Epidermal melanocyte (primary cell): ENCODE measurements around the gene ENOX1.
A peak's percentile ranks its signal among the peaks of the same experiment; 100 is the strongest.
"Not testable (repeated sequence)": the region's sequence is repeated elsewhere in the genome, so short reads cannot be mapped to it uniquely, and the experiment has no call there.

Experiments
- DNase-seq: peaks from one replicate; pipeline ENCODE4 v3.0.0; 2011; ENCODE audit warnings: low spot score; ENCODE audit not compliant: insufficient read length

The ENOX1 gene

DNA sequence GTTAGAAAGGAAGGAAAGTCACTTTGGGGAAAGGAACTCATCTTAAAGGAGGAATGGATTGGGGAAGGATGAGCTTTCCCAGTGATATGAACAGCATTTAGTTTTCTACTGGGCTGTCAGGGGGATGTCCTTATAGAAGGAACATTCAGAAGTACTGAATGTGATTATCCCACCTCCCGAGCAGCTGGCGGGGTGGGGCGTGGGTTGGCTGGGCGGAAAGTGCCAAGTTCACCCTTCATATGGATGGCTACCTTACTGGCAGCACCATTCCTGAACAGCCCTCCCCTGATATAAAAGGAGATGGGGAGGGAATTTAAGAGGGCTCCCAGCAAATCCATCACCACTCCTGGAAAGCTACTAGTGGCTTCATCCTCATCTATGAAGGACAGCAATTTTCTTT, 572.6 kb downstream of the ENOX1 start:
- no peak for DNase-seq

DNA sequence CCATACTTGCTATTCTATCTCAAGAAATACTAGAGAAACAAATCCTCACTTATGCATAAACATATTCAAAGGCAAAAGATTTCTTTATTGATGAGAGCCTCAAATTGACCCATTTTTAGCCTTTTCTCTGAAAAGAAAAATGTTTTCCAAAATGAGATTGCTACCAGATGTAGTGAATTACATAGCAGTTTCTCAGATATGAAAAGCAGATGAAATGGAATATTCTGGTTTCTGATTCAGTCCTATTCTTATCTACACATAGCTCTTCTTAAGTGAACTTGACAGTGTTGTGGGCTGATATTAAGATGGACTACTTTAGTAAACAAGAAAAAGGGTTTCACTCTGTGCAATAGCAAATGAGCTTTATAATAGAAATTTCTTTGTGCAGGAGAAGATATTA, 579.9 kb downstream of the ENOX1 start:
- no peak for DNase-seq

DNA sequence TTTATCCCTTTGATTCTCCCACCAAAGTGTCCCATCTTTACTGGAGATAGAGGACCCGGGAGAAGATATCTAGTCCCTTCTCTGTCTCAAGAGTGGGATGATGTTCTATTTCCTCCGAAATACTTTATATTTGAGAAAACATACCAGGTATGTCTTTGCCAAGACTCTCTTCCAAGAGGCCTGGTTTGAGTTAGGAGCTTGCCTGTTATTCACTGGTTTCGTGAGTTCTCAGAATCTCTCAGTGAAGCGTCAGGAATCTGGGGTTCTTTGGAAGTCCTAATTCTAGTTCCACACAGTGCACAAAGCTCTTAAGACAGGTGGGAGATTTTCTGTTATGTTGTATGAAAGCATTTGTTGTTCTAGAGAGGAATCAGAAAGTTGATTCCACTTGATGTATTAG, 581.4 kb downstream of the ENOX1 start:
- no peak for DNase-seq

DNA sequence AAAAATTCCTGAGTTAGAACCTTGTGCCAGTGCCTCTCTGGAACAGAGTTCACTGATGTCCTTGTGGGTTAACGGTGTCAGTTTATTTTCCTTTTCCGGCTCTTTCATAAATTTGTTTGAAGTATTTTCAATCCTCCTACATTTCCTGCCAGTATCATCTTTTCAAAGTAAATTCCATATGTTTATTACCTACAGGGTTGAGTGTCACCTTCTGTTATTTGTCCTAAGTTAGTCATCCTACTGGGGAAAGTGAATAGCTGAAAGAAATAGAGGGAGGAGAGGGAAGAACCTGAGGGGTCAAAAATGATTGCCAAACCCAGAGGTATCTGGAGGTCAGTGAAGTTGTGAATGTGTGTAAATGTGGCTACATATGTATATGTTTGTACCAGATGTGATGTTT, 582.2 kb downstream of the ENOX1 start:
- DNase-seq: no peak

DNA sequence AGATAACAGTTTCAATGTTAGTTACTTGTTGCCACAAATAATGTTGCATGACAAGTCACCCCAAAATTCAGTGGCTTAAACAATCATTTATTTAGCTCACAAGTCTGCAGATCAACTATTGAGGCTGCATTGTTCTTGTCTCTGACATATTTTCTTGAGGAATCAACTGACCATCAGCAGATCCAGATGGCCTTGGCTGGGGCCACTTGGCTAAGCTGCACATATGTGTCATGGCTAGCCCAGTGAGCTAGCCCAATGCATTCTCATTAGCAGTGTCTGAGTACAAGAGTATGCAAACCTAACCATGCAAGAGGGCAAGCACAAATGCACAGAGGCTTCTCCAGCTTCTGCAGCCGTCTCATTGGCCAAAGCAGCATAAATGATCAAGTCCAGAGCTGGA, 583.0 kb downstream of the ENOX1 start:
- DNase-seq: no peak

DNA sequence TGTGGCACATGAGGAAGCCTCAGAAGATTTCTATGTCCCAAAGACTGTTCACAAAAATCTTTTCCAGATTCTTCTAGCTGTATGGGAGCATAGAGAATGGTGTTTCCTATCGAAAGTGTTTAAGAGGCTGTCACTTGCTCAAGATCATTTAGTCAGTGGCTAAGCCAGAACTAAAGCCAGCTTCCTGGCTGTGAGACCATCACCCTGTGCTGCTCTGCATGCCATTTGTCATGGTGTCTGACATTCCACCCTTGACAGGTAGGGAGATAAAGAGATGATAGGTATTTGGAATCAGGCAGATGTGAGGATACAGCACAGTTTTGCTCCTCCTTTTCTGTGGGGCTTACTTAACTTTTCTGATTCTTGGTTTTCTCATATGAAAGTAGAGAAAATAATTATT, 586.0 kb downstream of the ENOX1 start:
- DNase-seq: no peak

DNA sequence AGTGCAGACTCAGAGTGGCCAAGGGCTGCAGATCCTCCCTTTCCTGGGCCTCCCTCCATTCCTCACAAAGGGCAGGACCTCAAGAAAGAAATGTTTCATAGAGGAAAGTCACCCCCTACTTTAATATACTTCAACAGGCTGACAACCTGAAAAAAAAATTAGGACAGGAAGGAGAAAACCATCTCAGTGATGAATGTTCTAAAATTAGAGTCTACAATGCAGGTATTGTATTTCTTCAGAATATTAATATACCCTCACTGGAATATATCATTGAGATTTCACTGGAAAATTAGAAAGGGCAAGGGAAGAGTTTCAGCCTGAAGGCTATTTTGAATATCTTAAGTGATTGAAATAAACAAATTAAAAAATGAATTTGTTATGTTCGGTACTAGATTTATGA, 586.5 kb downstream of the ENOX1 start:
- DNase-seq: no peak

DNA sequence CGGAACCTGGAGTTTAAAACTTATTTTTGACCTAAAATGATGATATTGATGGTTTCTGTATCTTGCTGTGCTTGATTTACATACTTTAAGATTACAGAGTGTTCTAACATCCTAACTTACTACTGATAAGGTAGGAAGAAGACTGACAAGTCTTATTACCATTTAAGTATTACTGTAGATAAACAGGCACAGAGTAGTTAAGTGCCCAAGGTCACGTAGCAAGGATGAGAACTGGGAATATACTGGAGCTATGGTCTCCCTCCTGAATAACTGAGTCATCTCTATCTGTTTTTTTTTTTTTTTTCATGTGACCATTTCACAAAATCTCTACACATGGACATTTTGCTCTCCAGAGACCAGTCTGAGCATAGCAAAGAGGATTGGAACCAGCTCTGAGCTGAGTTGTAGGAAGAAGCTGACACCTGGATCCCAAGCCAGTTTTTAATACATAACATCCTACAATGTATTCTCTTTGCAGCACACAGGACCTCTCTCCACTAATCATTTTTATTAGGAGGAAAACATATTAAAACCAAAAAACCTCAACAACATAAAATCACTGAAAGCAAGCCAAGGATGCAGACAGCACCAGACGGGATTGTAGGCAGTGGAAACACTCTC, 589.9 kb downstream of the ENOX1 start:
- no peak for DNase-seq

DNA sequence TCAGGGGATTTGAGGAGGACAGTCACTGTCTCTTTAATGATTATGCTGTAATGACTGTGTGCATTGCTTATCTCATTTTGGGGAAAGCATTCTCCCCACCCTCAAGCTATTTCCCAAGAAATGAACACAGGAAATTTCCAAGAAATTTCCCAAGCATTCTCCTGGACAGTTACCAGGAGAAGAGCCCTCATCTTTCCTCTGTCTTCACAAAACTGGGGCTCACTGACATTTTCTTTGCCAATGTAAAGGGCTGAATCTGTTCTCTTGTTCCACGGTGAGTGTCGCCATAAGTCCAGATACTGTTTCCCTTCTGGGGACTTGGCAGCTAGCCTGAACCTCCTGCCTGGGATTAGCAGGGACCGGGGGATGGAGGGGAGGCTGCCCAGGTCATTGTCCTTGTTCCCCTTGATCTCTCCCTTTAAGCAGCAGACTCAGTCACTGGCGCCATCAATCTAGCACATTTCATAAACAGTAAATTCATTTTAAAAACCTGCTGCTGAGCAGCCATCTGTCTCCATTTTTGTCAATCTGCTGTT, 590.6 kb downstream of the ENOX1 start:
- DNase-seq: no peak

DNA sequence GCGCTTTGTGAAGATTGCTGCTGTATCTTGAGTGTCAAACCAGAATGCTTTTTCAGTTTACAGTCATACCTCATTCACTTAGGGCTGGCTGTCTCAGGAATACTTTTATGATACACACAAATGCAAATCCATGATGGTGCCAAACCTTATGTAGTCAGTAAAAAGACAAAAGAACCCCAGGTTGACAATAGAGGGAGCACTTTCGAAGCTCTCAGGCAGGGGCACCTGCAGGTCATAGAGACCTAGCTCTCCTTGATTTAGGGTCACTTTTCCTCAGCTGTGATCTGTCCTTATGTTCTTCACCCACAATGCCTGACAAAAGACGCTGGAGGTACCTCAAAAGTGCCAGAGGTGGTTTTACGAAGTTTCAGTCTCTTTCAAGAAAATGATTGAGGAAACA, 591.2 kb downstream of the ENOX1 start:
- no peak for DNase-seq

DNA sequence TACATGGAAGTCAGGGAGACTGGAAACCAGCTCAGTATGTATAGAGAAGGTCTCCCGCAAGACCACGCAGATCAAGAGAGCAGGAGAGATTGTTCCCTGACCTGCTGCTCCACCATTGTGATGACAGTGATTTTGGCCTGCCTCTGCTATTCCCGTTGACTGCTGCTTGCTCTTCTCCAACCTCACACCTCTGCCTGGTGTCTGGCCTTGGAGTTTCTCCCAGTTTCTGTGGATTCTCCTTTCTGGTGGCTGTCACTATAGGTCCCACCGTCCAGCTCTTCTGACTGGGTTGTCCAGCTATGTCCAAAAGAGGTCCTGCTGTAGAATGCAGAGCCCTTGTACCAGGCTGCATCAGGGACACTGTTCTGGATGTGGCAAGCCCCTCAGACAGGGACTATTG, 591.7 kb downstream of the ENOX1 start:
- no peak for DNase-seq

DNA sequence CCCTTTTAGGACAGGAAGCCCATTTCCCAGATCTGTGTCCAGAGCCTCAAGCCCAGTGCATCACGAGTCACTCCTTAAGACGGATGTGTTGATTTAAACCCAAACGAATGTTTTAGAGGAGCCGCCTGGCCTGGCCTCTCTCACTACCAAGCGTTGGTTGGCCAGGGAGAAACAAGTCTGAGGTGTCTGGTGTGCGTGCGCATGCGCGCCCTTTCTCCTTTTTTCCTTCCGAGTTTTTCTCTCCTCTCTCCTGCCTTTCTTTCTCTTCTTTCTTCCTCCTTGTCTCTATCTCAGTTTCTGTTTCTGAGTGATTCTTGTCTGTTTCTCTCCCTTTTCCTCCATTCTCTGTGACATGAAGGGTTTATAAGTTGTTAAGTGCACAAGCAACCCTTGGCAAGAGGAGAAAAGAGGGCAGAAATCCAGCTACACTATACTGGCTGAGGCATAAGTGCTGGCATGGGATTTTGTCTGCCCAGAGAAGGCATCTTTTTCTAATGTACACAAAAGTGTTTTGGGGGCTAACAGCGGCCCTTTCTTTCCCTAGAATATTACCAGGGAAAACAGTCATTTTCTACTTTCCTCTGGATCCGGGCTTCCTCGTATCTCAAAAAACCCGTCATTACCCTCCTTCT, 592.9 kb downstream of the ENOX1 start:
- DNase-seq: no peak

DNA sequence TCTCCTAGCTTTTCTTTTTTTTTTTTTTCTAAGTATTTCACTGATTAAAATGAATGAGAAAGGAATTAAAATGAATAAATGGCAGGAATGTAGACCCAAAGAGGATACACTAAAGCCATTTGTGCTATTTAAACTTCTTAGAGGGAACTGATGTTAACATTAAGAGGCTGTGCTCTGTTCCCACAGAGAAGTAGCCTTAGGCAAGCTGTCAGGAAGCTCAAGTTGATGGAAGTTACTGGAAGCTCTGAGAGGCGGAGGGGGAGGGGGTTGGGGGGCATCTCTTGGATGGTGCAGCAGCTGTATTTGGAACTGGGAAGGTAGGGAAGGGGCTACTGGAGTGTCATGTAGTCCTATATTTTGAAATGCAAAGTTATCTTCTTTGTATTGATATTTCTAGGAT, 595.2 kb downstream of the ENOX1 start:
- DNase-seq: peak; percentile 43

DNA sequence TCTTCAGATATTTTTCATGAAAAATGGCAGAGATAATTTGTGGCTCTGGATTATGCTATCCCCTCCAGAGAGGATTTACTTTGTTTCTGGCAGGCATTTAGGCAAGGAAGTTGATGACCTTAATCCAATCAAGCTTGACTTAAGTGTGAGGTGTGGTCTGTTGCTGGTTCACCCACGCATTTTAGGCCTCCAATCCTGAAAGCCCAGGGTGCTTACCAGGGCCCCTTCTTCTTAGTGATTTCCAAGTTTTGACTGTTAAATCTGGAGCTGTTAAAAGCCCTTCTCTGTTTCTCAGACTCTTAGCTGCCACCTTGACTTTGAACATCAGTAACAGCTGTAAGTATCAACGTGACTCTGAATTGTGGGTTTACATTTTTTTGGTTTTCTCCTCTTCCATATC, 601.5 kb downstream of the ENOX1 start:
- no peak for DNase-seq

DNA sequence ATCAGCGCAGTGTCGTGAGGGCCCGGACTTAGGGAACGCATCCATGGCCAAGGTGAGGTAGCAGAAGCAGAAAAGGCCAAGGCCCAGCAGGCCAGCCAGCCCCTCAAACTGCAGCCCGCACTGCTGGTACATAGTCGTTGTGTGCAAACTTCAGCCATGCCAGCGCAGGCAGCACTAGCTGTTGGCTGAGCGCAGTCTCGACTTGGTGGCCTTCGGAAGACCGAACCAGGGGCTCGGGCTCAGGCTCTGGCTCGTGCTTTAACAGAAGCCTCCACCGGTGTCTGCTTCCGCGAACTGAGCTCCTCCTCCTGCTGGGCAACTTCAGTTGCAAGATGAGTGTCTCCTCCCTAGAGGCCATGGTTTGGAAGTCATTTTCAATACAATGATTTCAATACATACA, 605.9 kb downstream of the ENOX1 start:
- no peak for DNase-seq

DNA sequence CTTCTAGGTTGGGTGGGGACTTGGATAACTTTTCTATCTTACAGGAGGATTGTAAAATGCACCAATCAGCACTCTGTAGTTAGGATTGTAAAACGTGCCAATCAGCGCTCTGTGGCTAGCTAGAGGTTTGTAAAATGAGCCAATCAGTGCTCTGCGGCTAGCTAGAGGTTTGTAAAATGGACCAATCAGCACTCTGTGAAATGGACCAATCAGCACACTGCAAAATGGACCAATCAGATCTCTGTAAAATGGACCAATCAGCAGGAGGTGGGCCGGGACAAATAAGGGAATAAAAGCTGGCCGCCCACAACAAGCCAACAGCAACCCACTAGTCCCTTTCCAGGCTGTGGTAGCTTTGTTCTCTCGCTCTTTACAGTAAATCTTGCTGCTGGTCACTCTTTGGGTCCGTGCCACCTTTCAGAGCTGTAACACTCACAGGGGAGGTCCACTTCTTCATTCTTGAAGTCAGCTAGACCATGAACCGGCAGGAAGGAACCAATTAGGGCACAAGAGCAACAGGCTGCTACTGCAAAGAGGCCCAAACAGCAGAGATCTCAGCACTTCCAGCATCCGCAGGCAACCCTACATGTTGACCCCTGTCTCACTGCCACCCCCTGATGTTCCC, 606.6 kb downstream of the ENOX1 start:
- no peak for DNase-seq

DNA sequence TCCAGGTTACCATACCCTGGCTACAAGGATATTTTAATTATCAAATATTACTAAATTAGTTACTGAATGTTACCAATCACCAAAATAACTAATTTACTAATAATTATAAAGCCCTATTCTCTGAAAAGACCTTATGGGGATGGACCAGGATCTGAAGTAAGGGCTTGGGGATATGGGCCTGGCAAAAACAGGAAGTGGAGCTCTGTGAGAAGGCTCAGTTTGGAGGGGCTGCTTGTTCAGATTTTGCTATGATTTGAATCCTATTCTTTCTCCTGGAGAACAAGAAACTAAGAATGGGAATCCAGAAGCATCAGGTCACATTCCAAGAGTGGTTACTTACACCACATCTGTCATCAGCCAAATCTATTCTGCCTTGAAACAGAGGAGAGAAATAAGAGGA, 615.3 kb downstream of the ENOX1 start:
- DNase-seq: no peak

DNA sequence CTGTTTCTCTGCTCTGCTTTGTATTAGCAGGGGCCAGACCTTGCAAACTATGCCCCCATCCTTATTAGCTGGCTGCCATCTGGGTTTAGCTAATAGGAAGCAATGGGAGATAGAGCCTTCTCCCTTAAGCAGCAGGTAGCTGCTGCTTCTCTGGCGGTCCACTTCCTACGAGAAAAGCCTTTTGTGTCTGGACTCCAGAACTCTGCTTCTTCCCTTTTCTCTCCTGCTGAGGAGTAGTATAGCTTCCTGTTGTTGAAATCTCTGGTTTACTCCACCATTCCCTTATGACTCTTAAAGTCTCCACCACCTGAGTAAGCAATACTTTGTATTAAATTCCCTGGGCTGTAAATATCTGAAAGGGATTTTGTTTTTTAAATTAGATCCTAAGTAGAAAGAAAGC, 616.3 kb downstream of the ENOX1 start:
- DNase-seq: no peak

DNA sequence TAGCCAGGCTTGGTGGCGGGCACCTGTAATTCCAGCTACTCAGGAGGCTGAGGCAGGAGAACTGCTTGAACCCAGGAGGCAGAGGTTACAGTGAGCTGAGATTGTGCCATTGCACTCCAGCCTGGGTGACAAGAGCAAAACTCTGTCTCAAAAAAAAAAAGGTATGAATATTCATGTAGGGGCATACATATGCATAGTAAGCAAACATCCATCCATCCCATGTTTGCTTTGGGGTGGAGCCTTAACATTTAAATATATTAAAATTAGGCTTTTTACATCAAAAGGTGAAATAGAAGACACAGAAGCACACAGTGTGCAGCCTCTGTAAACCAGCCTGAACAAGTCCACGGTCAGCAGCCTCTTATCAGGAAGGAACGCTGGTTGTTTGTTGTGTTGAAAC, 618.3 kb downstream of the ENOX1 start:
- DNase-seq: not testable (repeated sequence)

DNA sequence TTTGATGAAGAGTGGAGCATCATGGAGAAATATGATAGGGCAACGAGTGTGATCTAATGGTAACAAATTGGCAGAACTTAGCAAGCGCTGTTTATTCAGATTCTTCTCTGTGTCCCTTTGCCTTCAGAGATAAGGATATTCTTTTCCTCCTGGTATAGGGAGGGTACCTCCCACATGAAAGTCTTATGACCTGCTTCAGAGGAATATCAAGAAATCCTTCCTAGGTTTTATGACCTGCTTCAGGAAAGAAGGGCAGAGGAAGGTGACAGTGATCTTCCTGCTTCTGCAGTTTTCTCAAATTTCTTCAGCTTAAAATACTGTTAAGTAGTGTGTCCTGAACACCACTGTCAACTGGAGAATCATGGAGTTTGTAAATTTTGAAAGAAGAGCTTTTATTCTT, 619.0 kb downstream of the ENOX1 start:
- DNase-seq: no peak

DNA sequence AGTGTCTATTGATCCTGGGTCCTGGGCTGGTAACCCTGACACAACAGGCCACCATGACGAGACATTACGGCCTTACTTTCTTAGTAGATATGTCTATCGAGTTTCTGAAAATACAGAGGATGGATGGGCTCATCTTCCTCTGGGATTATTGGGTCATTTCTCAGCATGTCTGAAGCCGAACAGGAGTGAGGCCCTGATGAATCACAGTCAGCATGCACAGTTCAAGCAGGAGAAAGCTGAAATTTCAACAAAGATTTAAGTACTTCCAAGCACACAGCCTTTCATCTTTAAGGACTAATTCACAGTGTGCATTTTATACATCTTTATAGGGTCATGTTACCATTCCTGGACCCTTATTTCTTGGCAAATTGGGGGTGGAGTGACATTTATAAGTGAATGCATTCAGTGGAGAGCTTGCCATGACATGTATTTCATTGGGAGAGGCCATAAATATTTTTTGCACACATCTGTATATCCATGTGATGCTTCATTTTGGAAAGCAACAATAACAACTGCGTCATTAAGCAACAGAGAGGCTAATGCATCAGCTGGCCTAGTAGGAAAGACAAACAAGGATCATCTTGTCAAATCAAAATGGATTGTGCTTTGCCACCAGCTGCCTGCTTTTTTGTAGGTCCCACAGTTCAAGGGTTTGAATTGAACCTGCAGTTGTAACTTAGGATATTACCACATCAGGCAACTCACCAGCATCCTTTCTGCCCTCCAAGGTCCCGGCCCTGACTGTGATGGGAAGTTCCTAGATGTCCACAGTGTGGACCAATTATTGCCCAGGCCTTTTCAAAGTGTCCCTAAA, 619.9 kb downstream of the ENOX1 start:
- no peak for DNase-seq
